Spleen (tissue), 11 donors: ENCODE results near the gene SLCO2A1. TPM values are rescaled to one million over a fixed set of nuclear protein-coding genes. Genes with fewer than 3 reads are reported as not detected.

Experiments
- DNase-seq: peaks from one replicate; pipeline ENCODE4 v3.0.0-alpha.2; 2020
- H3K27ac ChIP-seq, 8 donors: fragments of 200-600 bp; sonication (generic) in 7 of 8; 1 replicate in 4 of 8; 2 replicates in 4 of 8; pipeline versions ENCODE4 v1.5.0 to v1.8.0; 2016 to 2021; ENCODE audit warnings: inconsistent platforms in 4 of 8, mild to moderate bottlenecking in 4 of 8, moderate library complexity in 1 of 8
- H3K27me3 ChIP-seq, 7 donors: fragments of 200-600 bp; sonication (generic) in 6 of 7; replicated peaks in 1 of 7; 1 replicate in 4 of 7; 2 replicates in 3 of 7; pipeline versions ENCODE4 v1.5.0 to v1.8.0; 2016 to 2021; ENCODE audit warnings: inconsistent platforms in 3 of 7, mild to moderate bottlenecking in 1 of 7
- H3K36me3 ChIP-seq, 6 donors: fragments of 200-600 bp; sonication (generic) in 5 of 6; 1 replicate in 4 of 6; 2 replicates in 2 of 6; pipeline versions ENCODE4 v1.5.0 to v1.8.0; 2016 to 2021; ENCODE audit warnings: inconsistent platforms in 2 of 6
- H3K4me1 ChIP-seq, 6 donors: fragments of 200-600 bp; sonication (generic) in 5 of 6; 1 replicate in 3 of 6; 2 replicates in 3 of 6; pipeline versions ENCODE4 v1.5.0 to v1.8.0; 2016 to 2021; ENCODE audit warnings: inconsistent platforms in 3 of 6
- H3K4me3 ChIP-seq, 8 donors: fragments of 200-600 bp; sonication (generic) in 7 of 8; 1 replicate in 4 of 8; 2 replicates in 4 of 8; pipeline versions ENCODE4 v1.5.0 to v1.8.0; 2016 to 2021; ENCODE audit warnings: inconsistent platforms in 4 of 8, mild to moderate bottlenecking in 4 of 8, moderate library complexity in 2 of 8
- H3K9me3 ChIP-seq, 8 donors: fragments of 200-600 bp; sonication (generic) in 7 of 8; 1 replicate in 4 of 8; 2 replicates in 4 of 8; pipeline versions ENCODE4 v1.5.0 to v1.8.0; 2016 to 2021; ENCODE audit warnings: inconsistent platforms in 4 of 8
- POLR2A ChIP-seq, 3 donors: fragments of 450-650 bp; IDR thresholded peaks; one replicate each; pipeline ENCODE4 v1.5.1; 2017; ENCODE audit warnings: antibody characterized with exemption in 3 of 3, mild to moderate bottlenecking in 1 of 3
- POLR2AphosphoS5 ChIP-seq, 3 donors: sonication (generic); formaldehyde crosslinking; IDR thresholded peaks; one replicate each; pipeline ENCODE4 v1.5.1; 2017; ENCODE audit warnings: antibody characterized with exemption in 3 of 3
- WGBS, 5 donors: extraction: QIAGEN DNeasy Blood & Tissue Kit in 3 of 5; methylation state at CpG; one replicate each; pipeline versions ENCODE4 v1.1.5 to v1.1.7; 2013 to 2018; 5-methylcytosine and 5-hydroxymethylcytosine counted together
- intact Hi-C: fragments of 100-400 bp; cut with DNase I; formaldehyde crosslinking; loops from one replicate; pipeline ENCODE4 v1.15.0; 2023; ENCODE audit warnings: low total_unique reads
- polyA plus RNA-seq, 3 donors: library from polyadenylated mRNA; stranded (reverse); fragments of 200-250 nt; gene quantifications; one replicate each; pipeline ENCODE4 v1.2.1, GENCODE V29; 2013
- total RNA-seq, 7 donors: library from RNA; depleted of rRNA in 3 of 7; stranded (reverse); fragments of >200 nt in 3 of 7; fragmentation: NEBNext Ultra II Directional in 4 of 7; extraction: Animal tissue kit (Norgen Biotek cat#: 25700) in 4 of 7; gene quantifications; one replicate each; pipeline versions ENCODE4 v1.1.0 to v1.2.1, GENCODE V29; 2016 to 2021
- TF ChIP-seq, protein P1 (sequence below), 11 experiments: fragments of 200-600 bp in 7 of 11; fragments of 450-650 bp in 4 of 11; sonication (generic) in 4 of 11; IDR thresholded peaks in 8 of 11; conservative IDR thresholded peaks in 3 of 11; 1 replicate in 7 of 11; 2 replicates in 4 of 11; pipeline versions ENCODE4 v1.4.0 to v1.8.0; 2016 to 2021; ENCODE audit warnings: antibody characterized with exemption in 11 of 11, inconsistent platforms in 4 of 11, mild to moderate bottlenecking in 1 of 11
- donor health status: healthy with polysubstance abuse.
- donor health status: DM: no; HTN: no; CAD: no; lungs with moderate emphysema.
- donor health status: DM: no; HTN: no; CAD: no.
- donor health status: Bipolar disorder and iron deficiency.
- donor health status: healthy.
- donor health status: DM: no; HTN: no; CAD: no.
- donor health status: DM: yes; HTN: yes; CAD: no.

SLCO2A1 gene
- total and polyA plus RNA-seq, 10 donors: 4.8 to 118 (median 29.8) TPM

DNA sequence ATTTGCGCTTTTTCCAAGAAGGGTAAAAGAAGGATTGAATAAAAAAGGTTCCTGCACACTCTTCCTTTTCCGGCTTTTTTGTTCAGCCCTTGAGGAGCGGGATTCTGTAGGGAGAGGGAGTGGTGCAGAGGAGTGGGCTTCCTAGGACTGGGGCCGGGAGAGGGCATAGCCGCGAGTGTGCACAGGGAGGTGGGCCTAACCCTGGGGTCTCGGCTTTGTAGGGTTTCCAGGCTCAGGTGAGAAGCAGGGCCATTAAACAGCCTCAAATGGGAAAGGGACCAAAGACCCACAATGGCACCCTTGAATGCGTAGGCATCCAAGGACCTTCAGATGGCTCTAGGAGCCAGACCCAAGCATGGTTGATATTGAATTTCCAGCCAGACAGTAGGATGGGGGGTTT lies 98.6 kb downstream of the SLCO2A1 start:
- Histone ChIP-seq H3K9me3 (no peaks in the 10 kb centered on the region), H3K27me3 (peaks cover 0 to 23% (median 0%) of the 10 kb centered on the region in 7 donors), H3K36me3 (peaks cover 0 to 31% (median 0%) of the 10 kb centered on the region in 6 donors), H3K4me3 (no peak overlapping the region), H3K27ac (no peak overlapping the region), H3K4me1 (peaks cover 7 to 18% (median 15%) of the 10 kb centered on the region in 6 donors)
- DNase-seq: peak; percentile 29
- WGBS, 5 donors: 89 to 97% (median 95%) methylated on average over 8 of the region's 8 CpGs
- intact Hi-C loops: loop anchor here (5.0 kb wide), 1 partner anchor 281 kb away; no protein-coding TSS in a partner anchor
- TF ChIP-seq, protein P1, sequence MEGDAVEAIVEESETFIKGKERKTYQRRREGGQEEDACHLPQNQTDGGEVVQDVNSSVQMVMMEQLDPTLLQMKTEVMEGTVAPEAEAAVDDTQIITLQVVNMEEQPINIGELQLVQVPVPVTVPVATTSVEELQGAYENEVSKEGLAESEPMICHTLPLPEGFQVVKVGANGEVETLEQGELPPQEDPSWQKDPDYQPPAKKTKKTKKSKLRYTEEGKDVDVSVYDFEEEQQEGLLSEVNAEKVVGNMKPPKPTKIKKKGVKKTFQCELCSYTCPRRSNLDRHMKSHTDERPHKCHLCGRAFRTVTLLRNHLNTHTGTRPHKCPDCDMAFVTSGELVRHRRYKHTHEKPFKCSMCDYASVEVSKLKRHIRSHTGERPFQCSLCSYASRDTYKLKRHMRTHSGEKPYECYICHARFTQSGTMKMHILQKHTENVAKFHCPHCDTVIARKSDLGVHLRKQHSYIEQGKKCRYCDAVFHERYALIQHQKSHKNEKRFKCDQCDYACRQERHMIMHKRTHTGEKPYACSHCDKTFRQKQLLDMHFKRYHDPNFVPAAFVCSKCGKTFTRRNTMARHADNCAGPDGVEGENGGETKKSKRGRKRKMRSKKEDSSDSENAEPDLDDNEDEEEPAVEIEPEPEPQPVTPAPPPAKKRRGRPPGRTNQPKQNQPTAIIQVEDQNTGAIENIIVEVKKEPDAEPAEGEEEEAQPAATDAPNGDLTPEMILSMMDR (IDR thresholded peaks at IDR 0.05 in 8 of 11, conservative IDR thresholded peaks at IDR 0.05 in 3 of 11): no peak
- TF ChIP-seq POLR2AphosphoS5 (IDR thresholded peaks at IDR 0.05) (no peak), POLR2A (IDR thresholded peaks at IDR 0.05) (no peak)

DNA sequence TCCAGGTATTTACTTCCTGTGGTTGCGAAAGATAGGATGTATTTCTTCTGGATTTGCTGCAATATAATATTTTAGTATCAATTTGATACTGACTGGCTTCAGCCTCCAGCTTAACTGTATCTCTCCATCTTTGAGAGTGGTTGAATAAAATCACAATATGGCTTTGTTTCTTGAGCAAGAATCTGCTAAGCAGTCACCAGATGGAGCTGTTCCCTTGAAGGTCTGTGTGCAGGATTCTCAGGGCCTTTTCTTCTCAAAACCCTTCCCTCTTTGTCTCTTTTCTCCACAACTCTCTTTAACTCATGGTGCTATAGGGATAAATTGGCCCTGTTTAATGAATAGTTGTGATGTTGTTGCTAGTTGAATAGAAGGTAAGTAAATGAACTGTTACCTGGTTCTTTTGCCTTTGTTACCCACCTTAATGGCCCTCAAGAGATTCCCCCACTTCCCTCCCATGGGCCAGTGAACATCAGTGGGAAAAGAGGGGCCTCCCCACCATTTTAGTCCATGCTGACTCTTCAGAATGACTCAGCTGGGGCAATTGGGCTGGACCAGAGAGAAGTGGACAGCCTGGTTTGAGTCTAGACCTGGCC lies 99.3 kb downstream of the SLCO2A1 start:
- TF ChIP-seq POLR2A (IDR thresholded peaks at IDR 0.05): no peak
- TF ChIP-seq, protein P1 (IDR thresholded peaks at IDR 0.05 in 8 of 11, conservative IDR thresholded peaks at IDR 0.05 in 3 of 11): peak in 9 of 11 experiments; percentile 16 to 66 (median 47)
- intact Hi-C loops: loop anchor here (5.0 kb wide), 1 partner anchor 282 kb away; no protein-coding TSS in a partner anchor
- Histone ChIP-seq H3K9me3 (no peaks in the 10 kb centered on the region), H3K27me3 (peaks cover 0 to 23% (median 0%) of the 10 kb centered on the region in 7 donors), H3K4me1 (peaks cover 7 to 18% (median 15%) of the 10 kb centered on the region in 6 donors), H3K4me3 (no peak overlapping the region), H3K27ac (no peak overlapping the region), H3K36me3 (peaks cover 0 to 24% (median 0%) of the 10 kb centered on the region in 6 donors)
- 82 to 91% (median 88%) methylated on average over 1 of the region's 1 CpG for WGBS, 5 donors
- peak; percentile 17 for DNase-seq

DNA sequence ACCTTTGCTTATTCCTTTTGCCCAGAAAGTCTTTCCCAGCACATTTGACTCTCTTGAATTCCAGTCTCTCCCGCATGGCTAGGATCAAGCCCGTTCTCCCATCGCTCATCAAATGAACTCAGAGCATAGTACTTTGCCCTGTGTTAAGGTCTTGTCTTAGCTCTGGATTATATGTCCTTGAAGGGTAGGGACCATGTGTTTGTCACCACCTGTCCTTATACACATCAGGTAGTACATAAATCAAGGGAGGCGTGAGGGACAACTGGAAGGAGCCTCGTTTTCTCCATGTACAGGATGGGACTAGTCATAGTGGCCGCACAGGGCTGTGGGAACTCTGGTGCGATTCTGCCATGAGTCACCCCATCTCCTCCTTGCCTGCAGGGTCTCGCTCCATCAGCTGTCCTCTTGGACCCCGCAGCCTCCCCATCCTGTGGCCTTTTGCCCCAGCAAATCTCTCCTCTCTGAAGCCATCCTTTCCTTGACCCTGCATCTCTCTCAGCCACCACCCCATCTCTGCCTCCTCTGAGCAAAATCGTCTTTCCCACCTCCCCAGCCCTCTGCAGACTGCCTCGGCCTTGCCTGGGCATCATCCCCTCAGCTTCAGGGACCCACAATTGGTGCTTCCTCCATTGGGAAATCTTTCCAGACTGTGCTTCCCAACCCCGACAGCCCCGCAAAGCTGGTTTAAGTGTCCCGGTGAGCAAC lies 100.7 kb downstream of the SLCO2A1 start:
- no peak overlapping the region for H3K4me3 ChIP-seq
- TF ChIP-seq, protein P1 (IDR thresholded peaks at IDR 0.05 in 8 of 11, conservative IDR thresholded peaks at IDR 0.05 in 3 of 11): no peak
- TF ChIP-seq POLR2A (IDR thresholded peaks at IDR 0.05) (no peak), POLR2AphosphoS5 (IDR thresholded peaks at IDR 0.05) (no peak)
- H3K9me3 ChIP-seq: no peaks in the 10 kb centered on the region
- H3K4me1 ChIP-seq: peaks cover 7 to 18% (median 15%) of the 10 kb centered on the region in 6 donors
- intact Hi-C loops: loop anchor here (5.0 kb wide), 1 partner anchor 112 kb away; no protein-coding TSS in a partner anchor
- H3K36me3 ChIP-seq: peaks cover 0 to 11% (median 0%) of the 10 kb centered on the region in 6 donors
- no peak overlapping the region for H3K27ac ChIP-seq
- 90 to 95% (median 91%) methylated on average over 14 of the region's 14 CpGs for whole genome bisulfite sequencing, 5 donors
- peaks cover 0 to 23% (median 0%) of the 10 kb centered on the region in 7 donors for H3K27me3 ChIP-seq
- no peak for DNase-seq
